Effector memory CD4-positive, alpha-beta T cell (primary cell): ENCODE measurements around the gene GJA5.

ENCODE experiments used
- DNase-seq, 3 donors: peaks; one replicate each; pipeline ENCODE4 v3.0.0-alpha.2; 2020
- H3K27ac ChIP-seq: 2 replicates; pipeline ENCODE4 v1.7.0; 2013; ENCODE audit warnings: mild to moderate bottlenecking, low read length, moderate library complexity; ENCODE audit not compliant: insufficient read depth, poor library complexity, severe bottlenecking
- H3K27me3 ChIP-seq: replicated peaks from 2 replicates; pipeline ENCODE4 v1.7.0; 2013; ENCODE audit warnings: mild to moderate bottlenecking, low read length; ENCODE audit not compliant: insufficient read depth, control insufficient read depth, poor library complexity, severe bottlenecking
- H3K36me3 ChIP-seq: 2 replicates; pipeline ENCODE4 v1.7.0; 2013; ENCODE audit warnings: mild to moderate bottlenecking, low read length, moderate library complexity; ENCODE audit not compliant: control insufficient read depth, insufficient read depth
- H3K4me1 ChIP-seq: 2 replicates; pipeline ENCODE4 v1.7.0; 2013; ENCODE audit warnings: low read length, mild to moderate bottlenecking; ENCODE audit not compliant: control insufficient read depth, insufficient read depth, poor library complexity, severe bottlenecking
- H3K4me3 ChIP-seq: 2 replicates; pipeline ENCODE4 v1.7.0; 2013; ENCODE audit warnings: low read length, low read depth, mild to moderate bottlenecking; ENCODE audit not compliant: insufficient read depth, poor library complexity, severe bottlenecking
- H3K9me3 ChIP-seq: 2 replicates; pipeline ENCODE4 v1.7.0; 2013; ENCODE audit warnings: mild to moderate bottlenecking, low read length, moderate library complexity; ENCODE audit not compliant: control insufficient read depth

GJA5 gene

DNA sequence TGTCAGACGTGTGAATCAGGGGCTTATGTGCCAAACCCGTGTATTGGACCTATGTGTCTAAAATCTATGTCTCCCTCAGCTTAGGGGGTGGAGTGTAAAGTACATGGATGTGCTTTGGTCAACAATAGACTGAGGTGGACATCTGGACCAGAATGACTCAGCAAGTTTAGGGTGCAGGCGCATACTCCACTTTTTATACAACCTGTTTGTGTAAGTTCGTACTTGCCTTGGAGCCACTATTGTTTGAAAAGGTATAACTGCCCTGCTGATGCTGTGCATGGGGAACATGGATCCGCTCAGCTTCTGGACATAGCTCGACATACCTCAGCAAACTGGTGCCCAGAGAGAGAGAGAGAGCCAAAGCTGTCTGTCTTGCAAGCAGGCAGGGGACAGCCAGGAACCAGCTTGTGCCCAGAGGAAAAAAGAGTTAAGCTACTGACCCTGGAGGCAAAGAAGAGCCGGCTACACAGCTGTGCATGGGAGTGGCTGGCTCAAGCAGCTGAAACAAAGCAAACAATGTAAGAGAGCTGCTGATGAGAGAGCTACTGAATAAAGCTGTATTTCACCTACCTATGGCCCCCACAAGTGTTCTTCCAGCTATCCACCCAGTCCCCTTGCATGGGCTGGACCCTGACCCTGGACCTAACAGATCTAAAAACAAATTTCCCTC is 41.2 kb downstream of the GJA5 start:
- H3K4me1 ChIP-seq: peaks cover 19% of the 10 kb centered on the region
- DNase-seq: no peak
- H3K27me3 ChIP-seq: no peaks in the 10 kb centered on the region
- H3K9me3 ChIP-seq: no peaks in the 10 kb centered on the region
- no peak overlapping the region for H3K27ac ChIP-seq
- H3K36me3 ChIP-seq: no peaks in the 10 kb centered on the region
- no peak overlapping the region for H3K4me3 ChIP-seq

DNA sequence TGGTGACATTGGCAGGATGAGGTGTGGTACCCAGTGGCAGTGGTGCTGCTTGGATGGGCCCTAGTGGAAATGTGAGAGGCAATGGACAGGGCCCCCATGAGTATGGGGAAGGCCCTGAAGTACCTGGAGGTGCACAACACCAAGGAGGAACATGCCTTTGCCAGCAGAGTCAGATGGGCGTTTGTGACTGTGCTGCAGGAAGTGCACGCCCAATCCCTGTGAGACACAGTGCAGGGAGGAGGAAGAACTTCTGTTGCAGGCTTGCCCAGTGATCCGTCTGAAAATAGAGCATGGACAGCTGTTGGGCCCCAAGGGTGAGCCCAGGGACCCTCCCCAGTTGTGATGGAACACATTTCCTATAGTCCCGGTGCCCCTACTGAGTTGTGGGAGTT is 42.7 kb downstream of the GJA5 start:
- H3K9me3 ChIP-seq: no peaks in the 10 kb centered on the region
- H3K27me3 ChIP-seq: no peaks in the 10 kb centered on the region
- H3K36me3 ChIP-seq: no peaks in the 10 kb centered on the region
- peak overlapping the region; percentile 45 for H3K27ac ChIP-seq
- peaks cover 15% of the 10 kb centered on the region for H3K4me1 ChIP-seq
- DNase-seq: no peak
- no peak overlapping the region for H3K4me3 ChIP-seq

DNA sequence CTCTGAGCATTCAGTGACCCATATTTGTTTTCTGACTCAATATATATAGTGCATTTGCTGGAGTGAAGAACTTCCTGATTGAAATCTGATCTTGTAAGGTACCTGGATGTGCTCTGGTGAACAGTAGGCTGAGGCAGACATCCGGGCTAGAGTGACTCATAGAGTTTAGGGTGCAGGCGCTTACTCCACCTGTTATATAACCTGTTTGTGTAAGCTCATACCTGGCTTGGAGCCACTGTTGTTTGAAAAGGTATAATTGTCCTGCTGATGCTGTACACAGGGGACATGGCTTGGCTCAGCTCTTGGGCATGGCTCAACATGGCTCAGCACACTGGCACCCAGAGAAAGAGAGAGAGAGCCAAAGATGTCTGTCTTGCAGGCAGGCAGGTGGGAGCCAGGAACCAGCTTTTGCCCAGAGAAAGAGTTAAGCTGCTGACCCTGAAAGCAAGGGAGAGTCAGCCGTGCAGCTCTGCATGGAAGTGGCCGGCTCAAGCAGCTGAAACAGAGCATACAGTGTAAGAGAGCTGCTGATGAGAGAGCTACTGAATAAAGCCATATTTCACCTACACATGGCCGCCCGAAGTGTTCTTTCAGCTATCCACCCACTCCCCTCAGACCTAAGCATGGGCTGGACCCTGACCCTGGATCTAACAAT is 43.2 kb downstream of the GJA5 start:
- peak; percentile 12 to 32 (median 23) for DNase-seq
- no peaks in the 10 kb centered on the region for H3K9me3 ChIP-seq
- peak overlapping the region; percentile 45 for H3K27ac ChIP-seq
- no peaks in the 10 kb centered on the region for H3K27me3 ChIP-seq
- H3K4me1 ChIP-seq: peaks cover 15% of the 10 kb centered on the region
- H3K4me3 ChIP-seq: no peak overlapping the region
- no peaks in the 10 kb centered on the region for H3K36me3 ChIP-seq

DNA sequence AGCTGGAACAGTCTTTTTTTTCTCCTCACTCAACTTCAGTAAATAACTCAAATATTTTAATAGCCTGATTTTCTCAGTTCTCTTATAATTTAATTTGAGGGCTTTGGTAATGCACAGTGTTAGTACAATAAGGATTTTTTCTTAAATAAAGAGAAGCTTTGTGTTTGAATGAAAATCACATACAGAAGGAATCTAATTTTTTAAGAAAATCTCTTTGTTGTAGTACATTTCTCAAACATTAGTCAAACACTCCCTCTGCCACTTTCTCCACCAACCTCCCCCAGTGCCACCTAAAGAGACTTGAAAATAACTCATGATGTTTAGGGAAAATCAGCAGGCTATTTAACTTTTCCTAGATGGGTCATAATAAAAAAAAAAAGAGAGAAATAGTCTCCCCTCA is 47.8 kb downstream of the GJA5 start:
- Histone ChIP-seq H3K36me3 (no peaks in the 10 kb centered on the region), H3K9me3 (no peaks in the 10 kb centered on the region), H3K4me1 (peaks cover 10% of the 10 kb centered on the region), H3K27me3 (no peaks in the 10 kb centered on the region), H3K27ac (no peak overlapping the region), H3K4me3 (no peak overlapping the region)
- DNase-seq: no peak
